Inflammatory macrophage treated with lipopolysaccharide for 1 hour (primary cell): Measurements from ENCODE around the gene PTPRQ.
"Not testable (repeated sequence)": the region's sequence is repeated elsewhere in the genome, so short reads cannot be mapped to it uniquely, and the experiment has no call there.

Experiments used
- DNase-seq, 2 donors: peaks; one replicate each; pipeline ENCODE4 v3.0.0-alpha.2; 2020 to 2022

The PTPRQ gene

GRCh38 chr12:80443974-80444666 lies at the start of gene PTPRQ:
Gene PTPRQ (plus strand): TSS chr12:80444235. CDS start chr12:80444346, 111 bp downstream.
- DNase-seq, result no peak

- DNase-seq, result no peak
These were observed 43.5 kb upstream of the PTPRQ start for GRCh38 chr12:80400571-80400991.

GRCh38 chr12:80401191-80401590 lies 42.8 kb upstream of the PTPRQ start:
- DNase-seq, result no peak

GRCh38 chr12:80404629-80405028 lies 39.4 kb upstream of the PTPRQ start:
- no peak for DNase-seq

GRCh38 chr12:80406253-80406652 lies 37.8 kb upstream of the PTPRQ start:
- DNase-seq, result no peak

GRCh38 chr12:80411787-80412186 lies 32.2 kb upstream of the PTPRQ start:
- no peak for DNase-seq

- DNase-seq, result peak; percentile 22 to 69
These were observed 31.6 kb upstream of the PTPRQ start for GRCh38 chr12:80412343-80412953.

GRCh38 chr12:80413462-80413861 lies 30.6 kb upstream of the PTPRQ start:
- DNase-seq, result no peak

GRCh38 chr12:80415466-80415865 lies 28.6 kb upstream of the PTPRQ start:
- DNase-seq, result no peak

GRCh38 chr12:80419644-80420043 lies 24.4 kb upstream of the PTPRQ start:
- no peak for DNase-seq

GRCh38 chr12:80420075-80420474 lies 24.0 kb upstream of the PTPRQ start:
- DNase-seq, result no peak

- DNase-seq, result no peak
These were observed 21.5 kb upstream of the PTPRQ start for GRCh38 chr12:80422550-80422949.

GRCh38 chr12:80432061-80432460 lies 12.0 kb upstream of the PTPRQ start:
- DNase-seq, result no peak

- DNase-seq, result no peak
These were observed 2.1 kb upstream of the PTPRQ start for GRCh38 chr12:80441921-80442320.

- DNase-seq, result no peak
These were observed 1.4 kb upstream of the PTPRQ start for GRCh38 chr12:80442426-80443222.

GRCh38 chr12:80445083-80445793 lies 1.2 kb downstream of the PTPRQ start:
- DNase-seq, result no peak

GRCh38 chr12:80456513-80456912 lies 12.5 kb downstream of the PTPRQ start:
- no peak for DNase-seq

GRCh38 chr12:80460972-80461371 lies 16.9 kb downstream of the PTPRQ start:
- DNase-seq, result no peak

GRCh38 chr12:80461851-80462250 lies 17.8 kb downstream of the PTPRQ start:
- DNase-seq, result not testable (repeated sequence)

GRCh38 chr12:80469681-80470080 lies 25.6 kb downstream of the PTPRQ start:
- DNase-seq, result no peak

- DNase-seq, result no peak
These were observed 26.4 kb downstream of the PTPRQ start for GRCh38 chr12:80470403-80470802.

- DNase-seq, result no peak
These were observed 28.2 kb downstream of the PTPRQ start for GRCh38 chr12:80472236-80472635.

- DNase-seq, result peak; percentile 18 to 63
These were observed 29.0 kb downstream of the PTPRQ start for GRCh38 chr12:80472911-80473500.
